GM19452 (cell line): ENCODE measurements around the gene INO80C.

ENCODE experiments used
- ATAC-seq: cut with Tn5 transposase; IDR thresholded peaks from one replicate; pipeline ENCODE4 v1.9.1; 2021; ENCODE audit not compliant: unreplicated experiment

Gene INO80C

DNA sequence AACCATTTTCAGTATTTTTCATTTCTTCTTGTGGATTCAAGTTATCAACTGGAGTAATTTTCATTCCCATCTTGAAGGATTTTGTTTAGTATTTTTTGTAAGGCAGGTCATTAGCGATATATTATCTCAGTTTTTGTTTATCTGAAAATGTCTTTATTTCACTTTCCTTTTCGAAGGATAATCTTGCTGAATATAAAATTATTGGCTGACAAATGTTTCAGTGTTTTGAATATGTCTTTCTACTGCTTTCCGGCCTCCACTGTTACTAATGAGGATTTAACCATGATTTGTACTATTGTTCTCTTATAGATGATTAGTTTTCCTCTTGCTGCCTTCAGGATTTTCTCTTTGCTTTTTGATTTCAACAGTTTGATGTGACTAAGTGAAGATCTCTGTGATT is 62.4 kb downstream of the INO80C start:
- no peak for ATAC-seq

DNA sequence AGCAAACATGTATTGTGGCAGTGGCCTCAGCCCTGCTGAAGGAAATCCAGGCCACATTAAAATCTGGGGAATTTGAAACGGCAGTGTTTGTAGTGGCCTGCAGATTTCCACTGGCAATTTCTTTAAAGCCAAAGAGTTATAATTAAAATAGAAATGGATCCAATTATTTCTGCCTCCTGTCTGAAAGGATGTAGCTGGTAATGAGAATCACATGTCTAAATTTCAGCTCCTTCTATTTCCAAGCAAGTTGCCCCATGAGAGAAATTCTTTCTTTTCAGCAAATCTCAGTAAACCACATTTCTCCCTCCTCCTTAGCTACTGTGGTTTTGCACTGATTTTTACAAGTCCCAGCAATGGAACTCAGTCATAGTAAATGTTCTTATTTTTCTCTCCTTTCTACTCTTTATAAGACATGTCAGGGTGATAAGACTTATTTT is 65.2 kb downstream of the INO80C start:
- ATAC-seq: no peak

DNA sequence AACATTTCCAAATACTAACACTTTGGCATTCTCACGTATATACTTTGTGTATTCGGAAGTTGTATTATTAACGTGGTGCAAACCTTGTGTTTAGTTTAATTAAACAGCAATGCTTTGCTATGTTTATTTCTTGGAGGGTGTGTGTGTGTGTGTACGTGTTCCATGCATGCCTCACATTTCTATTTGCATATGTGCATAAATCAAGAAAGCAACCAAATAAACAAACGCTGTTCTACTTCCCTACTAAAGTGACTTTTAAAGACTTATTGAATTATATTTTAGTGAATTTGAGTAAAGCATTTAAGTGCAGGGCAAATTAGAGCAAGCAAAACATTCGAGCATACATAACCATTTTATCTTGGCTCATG is 66.4 kb downstream of the INO80C start:
- no peak for ATAC-seq

DNA sequence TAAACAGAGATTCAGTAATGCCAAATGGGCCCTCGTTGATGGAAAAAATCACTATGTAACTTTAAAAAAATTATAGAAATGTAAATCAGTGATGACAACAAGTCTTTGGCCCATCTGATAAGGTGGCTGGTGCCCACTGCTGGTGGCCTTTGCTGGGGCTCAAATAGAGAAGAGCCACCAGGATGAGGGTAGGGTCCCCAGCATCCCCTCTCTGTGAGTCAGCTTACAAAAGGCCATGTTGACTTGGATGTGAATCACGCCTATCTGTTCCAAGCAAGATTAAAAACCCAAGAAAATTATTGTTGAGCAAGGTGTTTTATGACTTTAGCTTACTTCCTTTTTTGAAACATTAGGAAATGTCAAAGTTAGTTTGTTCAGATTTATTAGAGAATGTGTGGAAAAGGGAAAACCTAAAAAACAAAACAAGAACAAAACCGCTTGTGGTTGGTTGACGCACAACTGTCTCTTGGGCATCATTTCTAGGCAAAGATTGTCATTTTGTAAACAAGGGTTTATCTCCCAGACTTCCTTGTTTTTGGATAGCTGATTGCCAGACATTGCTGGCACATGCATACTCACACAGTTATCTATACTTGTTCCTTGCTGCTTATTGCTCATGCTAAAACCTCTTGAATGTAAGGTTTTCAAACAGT is 66.9 kb downstream of the INO80C start:
- no peak for ATAC-seq

DNA sequence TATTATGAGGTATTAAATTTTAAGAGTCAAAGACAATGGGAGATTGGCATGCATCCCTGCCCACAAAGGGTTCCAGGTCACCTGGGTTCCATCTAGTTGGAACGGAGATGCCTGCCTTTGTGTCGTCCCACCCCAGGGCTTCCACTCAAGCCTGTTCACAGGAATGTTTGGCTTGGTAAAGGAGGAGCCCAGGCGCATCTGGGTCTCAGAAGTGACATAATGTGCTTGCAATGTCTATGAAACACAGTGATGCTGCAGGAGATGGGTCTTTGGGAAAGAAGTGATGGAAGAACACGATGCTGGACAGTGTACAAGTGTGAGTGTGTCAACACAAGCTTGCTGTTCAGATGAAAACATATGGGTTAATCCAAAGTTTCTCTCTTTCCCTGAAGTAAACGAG is 71.0 kb downstream of the INO80C start:
- ATAC-seq: no peak

DNA sequence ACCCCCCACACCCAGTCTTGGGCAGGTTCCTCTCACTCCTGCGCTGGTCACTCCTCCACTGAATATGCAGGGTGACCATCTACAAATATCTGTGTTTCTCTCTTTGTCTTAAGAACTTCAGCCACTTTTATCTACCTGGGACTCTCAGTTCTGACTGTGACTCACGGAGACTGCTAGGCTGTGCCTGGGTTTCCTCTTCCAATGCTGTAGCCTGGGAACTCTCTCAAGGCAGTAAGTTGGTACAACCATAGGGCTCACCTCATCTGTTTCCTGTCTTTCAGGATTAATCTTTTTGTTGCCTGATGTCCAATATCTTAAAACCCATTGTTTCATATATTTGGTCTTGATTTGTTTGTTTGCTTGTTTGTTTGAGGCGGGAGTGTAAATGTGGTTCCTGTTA is 73.4 kb downstream of the INO80C start:
- ATAC-seq: no peak

DNA sequence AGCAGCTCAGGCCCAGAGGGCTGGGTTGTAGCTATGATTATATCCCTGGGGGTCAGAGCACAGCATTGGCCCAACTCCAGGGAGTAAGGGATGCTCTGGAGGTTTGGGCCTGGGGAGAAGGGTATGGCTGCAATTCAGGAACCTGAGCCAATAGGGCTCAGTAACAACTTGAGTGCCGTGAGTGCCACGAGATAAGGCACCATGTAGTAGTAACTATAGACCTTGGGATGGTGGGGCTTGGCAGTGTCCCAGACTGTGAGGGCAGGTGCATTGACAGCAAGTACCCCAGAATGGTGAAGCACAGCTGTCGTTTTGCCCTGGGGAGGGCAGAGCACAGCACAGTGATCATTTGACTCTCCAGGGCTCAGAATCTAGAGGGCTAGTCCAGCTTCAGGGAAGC is 75.5 kb downstream of the INO80C start:
- ATAC-seq: no peak

DNA sequence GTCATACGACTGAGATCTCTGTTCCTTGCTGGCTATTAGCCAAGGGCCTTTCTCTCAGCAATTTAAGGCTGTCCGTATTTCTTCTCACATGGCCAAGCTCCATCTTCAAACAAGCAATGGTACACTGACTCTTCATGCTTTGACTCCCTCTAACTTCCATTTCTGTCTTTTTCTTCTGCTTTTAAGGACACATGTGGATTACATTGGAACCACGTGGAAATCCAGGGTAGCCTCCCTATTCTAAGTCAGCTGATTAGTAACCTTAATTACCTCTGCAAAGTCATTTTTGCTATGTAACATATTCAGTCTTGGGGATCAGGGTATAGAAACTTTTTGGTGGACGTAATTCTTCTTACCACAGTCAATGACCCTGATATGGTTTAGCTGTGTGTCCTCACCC is 79.2 kb downstream of the INO80C start:
- no peak for ATAC-seq
